ENCODE data around the gene RBPJ.

Gene RBPJ

GRCh38 chr4:26474551-26474950 is 153.7 kb downstream of the RBPJ start:
- TF ChIP-seq CTCF (IDR thresholded peaks at IDR 0.05; ENCODE audit: low read depth, low read length, missing control alignments) = no peak
- in situ Hi-C loops (cut with HindIII; ENCODE audit: low pct_ligation_motif_present, low sequenced_read_pairs) = loop anchor here (25.0 kb wide), 1 partner anchor 238 kb away; no protein-coding TSS in a partner anchor
- DNase-seq = no peak
- Histone ChIP-seq H3K27ac (no peak overlapping the region), H3K4me3 (ENCODE audit: low read depth, low read length) (no peak overlapping the region), H3K27me3 (replicated peaks) (no peaks in the 10 kb centered on the region), H3K36me3 (replicated peaks) (no peaks in the 10 kb centered on the region)

DNA sequence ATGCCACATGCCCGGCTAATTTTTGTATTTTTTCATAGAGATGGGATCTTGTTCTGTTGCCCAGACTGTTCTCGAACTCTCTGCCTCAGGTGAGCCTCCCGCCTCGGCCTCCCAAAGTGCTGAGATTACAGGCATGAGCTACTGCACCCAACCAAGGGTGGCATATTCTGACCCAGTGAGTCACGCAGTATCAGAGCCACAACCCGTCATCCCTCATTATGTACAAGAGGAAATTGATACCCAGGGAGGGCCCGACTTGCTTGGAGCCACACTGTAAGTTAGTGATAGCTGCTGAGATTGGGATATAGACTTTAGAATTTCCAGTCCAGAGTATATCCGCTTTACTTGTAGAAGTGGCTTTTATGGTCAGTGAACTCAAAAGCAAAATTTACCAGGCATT is 154.9 kb downstream of the RBPJ start:
- Histone ChIP-seq H3K27ac (no peak overlapping the region), H3K36me3 (replicated peaks) (no peaks in the 10 kb centered on the region)

DNA sequence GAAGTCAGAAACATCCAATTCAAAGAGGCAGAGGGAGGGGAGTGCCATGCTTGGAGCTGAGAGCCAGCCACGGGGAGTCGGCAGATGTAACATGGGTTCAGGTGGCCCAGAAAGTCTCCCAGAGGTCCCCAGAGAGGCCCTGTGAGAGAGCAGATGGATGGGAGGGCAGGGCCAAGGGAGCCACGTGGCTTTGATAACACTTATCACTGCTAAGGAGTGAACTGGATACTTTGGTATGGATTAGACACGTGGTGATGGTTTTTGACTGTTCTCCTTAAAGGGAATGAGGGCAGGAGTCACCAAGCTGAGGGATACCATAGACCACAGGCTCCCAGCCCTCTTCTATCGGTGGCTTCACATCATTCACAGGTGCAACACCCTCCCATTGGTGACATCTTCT is 155.7 kb downstream of the RBPJ start:
- no peak for DNase-seq
- no peak overlapping the region for H3K4me3 ChIP-seq (ENCODE audit: low read depth, low read length)
- in situ Hi-C loops (cut with HindIII; ENCODE audit: low pct_ligation_motif_present, low sequenced_read_pairs) = no loop called here
- no peaks in the 10 kb centered on the region for H3K36me3 ChIP-seq (replicated peaks)
- H3K27ac ChIP-seq = no peak overlapping the region
- no peaks in the 10 kb centered on the region for H3K27me3 ChIP-seq (replicated peaks)
- TF ChIP-seq CTCF (IDR thresholded peaks at IDR 0.05; ENCODE audit: low read depth, low read length, missing control alignments) = no peak

More for the DNA sequence above, 154.9 kb downstream of the RBPJ start:
- Histone ChIP-seq H3K27me3 (replicated peaks) (no peaks in the 10 kb centered on the region), H3K4me3 (ENCODE audit: low read depth, low read length) (no peak overlapping the region)
- DNase-seq = no peak
- TF ChIP-seq CTCF (IDR thresholded peaks at IDR 0.05; ENCODE audit: low read depth, low read length, missing control alignments) = no peak
- in situ Hi-C loops (cut with HindIII; ENCODE audit: low pct_ligation_motif_present, low sequenced_read_pairs) = no loop called here

GRCh38 chr4:26478330-26478729 is 157.5 kb downstream of the RBPJ start:
- Histone ChIP-seq H3K4me3 (ENCODE audit: low read depth, low read length) (no peak overlapping the region), H3K27me3 (replicated peaks) (no peaks in the 10 kb centered on the region), H3K36me3 (replicated peaks) (no peaks in the 10 kb centered on the region), H3K27ac (no peak overlapping the region)
- no peak for DNase-seq
- in situ Hi-C loops (cut with HindIII; ENCODE audit: low pct_ligation_motif_present, low sequenced_read_pairs) = no loop called here
- TF ChIP-seq CTCF (IDR thresholded peaks at IDR 0.05; ENCODE audit: low read depth, low read length, missing control alignments) = no peak

DNA sequence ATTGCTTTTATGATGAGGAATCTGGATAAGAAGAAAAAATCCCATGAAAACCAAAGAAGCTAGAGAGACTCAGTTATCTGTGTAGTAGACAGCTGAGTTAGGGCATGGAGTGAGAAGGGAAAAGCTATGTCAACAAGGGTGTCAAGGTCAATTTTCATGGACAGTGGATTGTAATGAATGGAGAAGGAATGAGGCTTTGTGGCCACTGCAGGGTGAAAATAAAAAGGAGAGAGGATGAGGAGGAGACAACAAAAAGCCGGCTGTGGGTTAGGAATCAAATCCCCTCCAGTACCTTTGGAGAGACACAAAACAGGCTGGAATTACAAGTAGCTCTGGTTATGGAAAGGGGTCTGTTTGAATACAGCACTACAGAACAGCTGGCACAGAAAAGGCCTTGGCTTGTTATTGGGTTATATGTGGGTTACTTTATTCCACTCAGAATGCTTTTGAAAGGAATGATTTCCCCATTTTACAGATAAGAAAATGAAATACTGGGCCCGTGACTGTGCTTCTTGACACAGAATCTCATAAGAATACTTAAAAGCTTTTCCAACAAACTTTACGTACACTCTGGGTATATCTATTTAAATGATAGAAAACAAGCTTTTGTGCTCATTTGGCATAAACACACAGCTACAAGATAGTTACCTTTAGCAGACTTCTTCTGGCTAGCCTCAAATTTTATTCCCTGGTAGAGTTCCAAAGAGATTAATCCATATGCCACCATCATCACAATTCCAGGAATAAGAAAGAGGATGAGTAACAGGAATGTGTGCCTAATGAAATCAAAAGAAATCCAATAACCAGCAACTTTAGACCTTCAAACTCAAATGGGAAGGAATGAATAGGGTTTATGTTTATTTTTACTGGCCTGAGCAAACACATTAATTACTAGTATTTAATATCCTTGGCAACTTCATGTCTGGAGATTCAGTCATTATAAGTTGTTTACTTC is 162.0 kb downstream of the RBPJ start:
- Histone ChIP-seq H3K4me3 (ENCODE audit: low read depth, low read length) (no peak overlapping the region), H3K36me3 (replicated peaks) (no peaks in the 10 kb centered on the region), H3K27me3 (replicated peaks) (no peaks in the 10 kb centered on the region), H3K27ac (no peak overlapping the region)
- in situ Hi-C loops (cut with HindIII; ENCODE audit: low pct_ligation_motif_present, low sequenced_read_pairs) = no loop called here
- no peak for TF ChIP-seq CTCF (IDR thresholded peaks at IDR 0.05; ENCODE audit: low read depth, low read length, missing control alignments)
- DNase-seq = no peak

Data from brain microvascular endothelial cell (primary cell).